AG09309 (cell line): ENCODE results near the gene NAV3.

Experiments
- DNase-seq: peaks from one replicate; pipeline ENCODE4 v3.0.0-alpha.2; 2010; ENCODE audit warnings: low read depth
- H3K4me3 ChIP-seq: 2 replicates; pipeline ENCODE4 v1.5.1; 2011; ENCODE audit warnings: mild to moderate bottlenecking, low read depth, low read length, moderate library complexity; ENCODE audit not compliant: control insufficient read depth
- CTCF ChIP-seq: IDR thresholded peaks from 2 replicates; pipeline ENCODE4 v1.5.1; 2011; ENCODE audit warnings: mild to moderate bottlenecking, low read depth, low read length, inconsistent platforms; ENCODE audit not compliant: insufficient read depth, control insufficient read depth; ENCODE audit errors: missing control alignments

The NAV3 gene

GRCh38 chr12:78229591-78230101, 399.0 kb downstream of the NAV3 start:
- DNase-seq = peak; percentile 21
- no peak overlapping the region for H3K4me3 ChIP-seq

GRCh38 chr12:78232756-78233155, 402.1 kb downstream of the NAV3 start:
- no peak for TF ChIP-seq CTCF

More at GRCh38 chr12:78229591-78230101, 399.0 kb downstream of the NAV3 start:
- peak; percentile 68 for TF ChIP-seq CTCF

GRCh38 chr12:78236264-78236663, 405.6 kb downstream of the NAV3 start:
- TF ChIP-seq CTCF = no peak
- H3K4me3 ChIP-seq = no peak overlapping the region
- DNase-seq = no peak

More at GRCh38 chr12:78232756-78233155, 402.1 kb downstream of the NAV3 start:
- DNase-seq = no peak
- no peak overlapping the region for H3K4me3 ChIP-seq

GRCh38 chr12:78239544-78239943, 408.9 kb downstream of the NAV3 start:
- no peak for TF ChIP-seq CTCF
- no peak overlapping the region for H3K4me3 ChIP-seq
- DNase-seq = no peak

GRCh38 chr12:78240827-78241226, 410.1 kb downstream of the NAV3 start:
- DNase-seq = no peak
- TF ChIP-seq CTCF = no peak
- no peak overlapping the region for H3K4me3 ChIP-seq

- no peak for TF ChIP-seq CTCF
- H3K4me3 ChIP-seq = no peak overlapping the region
- no peak for DNase-seq
Measured at GRCh38 chr12:78241446-78241845, 410.8 kb downstream of the NAV3 start.
